ENCODE data around the gene SPSB4. TPM values are rescaled to one million over a fixed set of nuclear protein-coding genes. Genes with fewer than 3 reads are reported as not detected.

The SPSB4 gene
- total and polyA plus RNA-seq, 2 of the 13 experiments (the other 11 are each of a cell fraction or from before 2014, with no cell fraction given), result not detected

GRCh38 chr3:141124715-141125114, 73.6 kb downstream of the SPSB4 start:
- DNase-seq (ENCODE audit: low spot score) (no peak), ATAC-seq (no peak), FAIRE-seq (no peak)
- CTCF ChIA-PET (ENCODE audit: low intra/inter-chr PET ratio, low total read pairs), result no interaction called here
- H3K4me1 ChIP-seq (ENCODE audit: insufficient read depth, low read length), result no peaks in the 10 kb centered on the region
- H3K4me3 ChIP-seq (replicated peaks in 1 of 3; ENCODE audit: insufficient read depth in 1 of 3, low read depth in 2 of 3, low read length in 3 of 3), result no peak overlapping the region
- peaks cover 5 to 17% of the 10 kb centered on the region in 2 experiments; a peak in 2 of 5 replicates for H3K27me3 ChIP-seq (ENCODE audit: control insufficient read depth in 1 of 2, insufficient read depth in 2 of 2, low read length in 2 of 2)
- BruUV-seq (replicated peaks), result no TSS peak
- POLR2A ChIA-PET, result no interaction called here
- no peak for TF ChIP-seq NCOR1 (IDR thresholded peaks at IDR 0.05; ENCODE audit: borderline replicate concordance, low read length)
- WGBS (ENCODE audit: low lambda C conversion rate), result 23% methylated on average over 5 of the region's 5 CpGs
- intact Hi-C loops (cut with micrococcal nuclease; ENCODE audit: unreplicated experiment), result no loop called here
- H3K27ac ChIP-seq (ENCODE audit: extremely low read length, insufficient read depth, low read length), result no peak overlapping the region
- H2AFZ ChIP-seq (ENCODE audit: low read length), result no peak overlapping the region
- H3K9ac ChIP-seq (ENCODE audit: insufficient read depth, low read depth, low read length), result no peak overlapping the region
- H3K79me2 ChIP-seq (ENCODE audit: insufficient read depth, low read length), result no peaks in the 10 kb centered on the region
- in situ Hi-C loops (cut with HindIII; ENCODE audit: extremely low pct_ligation_motif_present, low pct_unique_long_range_greater_than_20kb), result no loop called here
- no peaks in the 10 kb centered on the region for H3K9me3 ChIP-seq (ENCODE audit: low read length)
- no peaks in the 10 kb centered on the region for H3K36me3 ChIP-seq (replicated peaks in 1 of 2; ENCODE audit: control insufficient read depth in 1 of 2, insufficient read depth in 2 of 2, low read length in 2 of 2)
- H3K4me2 ChIP-seq (ENCODE audit: low read depth, low read length), result no peak overlapping the region
- H4K20me1 ChIP-seq (ENCODE audit: insufficient read depth, low read length), result no peaks in the 10 kb centered on the region

GRCh38 chr3:141125351-141125750, 74.2 kb downstream of the SPSB4 start:
- no peak overlapping the region for H2AFZ ChIP-seq (ENCODE audit: low read length)
- in situ Hi-C loops (cut with HindIII; ENCODE audit: extremely low pct_ligation_motif_present, low pct_unique_long_range_greater_than_20kb), result no loop called here
- ChIA-PET POLR2A (no interaction called here), CTCF (ENCODE audit: low intra/inter-chr PET ratio, low total read pairs) (no interaction called here)
- BruUV-seq (replicated peaks), result no TSS peak
- intact Hi-C loops (cut with micrococcal nuclease; ENCODE audit: unreplicated experiment), result no loop called here
- H4K20me1 ChIP-seq (ENCODE audit: insufficient read depth, low read length), result no peaks in the 10 kb centered on the region
- FAIRE-seq (no peak), DNase-seq (ENCODE audit: low spot score) (no peak), ATAC-seq (no peak)
- peaks cover 5 to 17% of the 10 kb centered on the region in 2 experiments; a peak in 2 of 5 replicates for H3K27me3 ChIP-seq (ENCODE audit: control insufficient read depth in 1 of 2, insufficient read depth in 2 of 2, low read length in 2 of 2)
- H3K9ac ChIP-seq (ENCODE audit: insufficient read depth, low read depth, low read length), result no peak overlapping the region
- H3K9me3 ChIP-seq (ENCODE audit: low read length), result no peaks in the 10 kb centered on the region
- no peaks in the 10 kb centered on the region for H3K36me3 ChIP-seq (replicated peaks in 1 of 2; ENCODE audit: control insufficient read depth in 1 of 2, insufficient read depth in 2 of 2, low read length in 2 of 2)
- H3K4me3 ChIP-seq (replicated peaks in 1 of 3; ENCODE audit: insufficient read depth in 1 of 3, low read depth in 2 of 3, low read length in 3 of 3), result no peak overlapping the region
- H3K79me2 ChIP-seq (ENCODE audit: insufficient read depth, low read length), result no peaks in the 10 kb centered on the region
- no peaks in the 10 kb centered on the region for H3K4me1 ChIP-seq (ENCODE audit: insufficient read depth, low read length)
- H3K4me2 ChIP-seq (ENCODE audit: low read depth, low read length), result no peak overlapping the region
- H3K27ac ChIP-seq (ENCODE audit: extremely low read length, insufficient read depth, low read length), result no peak overlapping the region
- no peak for TF ChIP-seq ZNF773 (CRISPR knock-in tag; IDR thresholded peaks at IDR 0.05; ENCODE audit: borderline replicate concordance)
- TF ChIP-seq ZNF615 (CRISPR knock-in tag; IDR thresholded peaks at IDR 0.05; ENCODE audit: borderline replicate concordance), result no peak
- no peak for TF ChIP-seq FOXA3 (CRISPR knock-in tag; IDR thresholded peaks at IDR 0.05)
- TF ChIP-seq FOXJ3 (CRISPR knock-in tag; IDR thresholded peaks at IDR 0.05; ENCODE audit: borderline replicate concordance), result no peak
- TF ChIP-seq ELK4 (CRISPR knock-in tag; IDR thresholded peaks at IDR 0.05; ENCODE audit: borderline replicate concordance), result no peak
- no peak for TF ChIP-seq PBX2 (CRISPR knock-in tag; IDR thresholded peaks at IDR 0.05)
- TF ChIP-seq ZNF235 (CRISPR knock-in tag; IDR thresholded peaks at IDR 0.05; ENCODE audit: borderline replicate concordance), result no peak
- TF ChIP-seq SP140L (CRISPR knock-in tag; IDR thresholded peaks at IDR 0.05; ENCODE audit: borderline replicate concordance), result no peak
- no peak for TF ChIP-seq U2AF1 (optimal IDR thresholded peaks at IDR 0.05; ENCODE audit: low read depth, low read length)
- no peak for TF ChIP-seq ZSCAN20 (CRISPR knock-in tag; IDR thresholded peaks at IDR 0.05; ENCODE audit: borderline replicate concordance)
- no peak for TF ChIP-seq MTA3 (CRISPR knock-in tag; IDR thresholded peaks at IDR 0.05)
- TF ChIP-seq ZNF570 (CRISPR knock-in tag; IDR thresholded peaks at IDR 0.05; ENCODE audit: borderline replicate concordance), result no peak
- no peak for TF ChIP-seq FOXK1 (CRISPR knock-in tag; IDR thresholded peaks at IDR 0.05; ENCODE audit: borderline replicate concordance, low read depth)
- TF ChIP-seq ZNF276 (CRISPR knock-in tag; IDR thresholded peaks at IDR 0.05; ENCODE audit: low read depth), result no peak
